HepG2 (cell line): ENCODE data around the gene UGT1A3. TPM values are rescaled to one million over a fixed set of nuclear protein-coding genes. Genes with fewer than 3 reads are reported as not detected.

ENCODE experiments used
- ATAC-seq: fragments of 200-7000 bp; cut with Tn5 transposase; 3 replicates; pipeline ENCODE4 v1.9.1; 2020; ENCODE audit warnings: mild to moderate bottlenecking, moderate library complexity
- BruUV-seq: library from RNA; stranded (reverse); fragments of 400-500 nt; replicated peaks from 2 replicates; lab custom pipeline; 2021; lab: Mats Ljungman, UMichigan
- CTCF ChIA-PET: fragments of 300-600 bp; formaldehyde crosslinking; extraction: SDS; loops from one replicate; lab custom pipeline; 2021; ENCODE audit warnings: low total read pairs, inconsistent platforms, low intra/inter-chr PET ratio; lab: Yijun Ruan, JAX
- POLR2A ChIA-PET: fragments of 350-600 bp; sonication (Branson Sonifier 250); formaldehyde crosslinking; loops from one replicate; lab custom pipeline; 2020; ENCODE audit warnings: antibody characterized with exemption, inconsistent platforms; lab: Yijun Ruan, JAX
- DNase-seq: peaks from one replicate; pipeline ENCODE4 v3.0.0-alpha.2; 2015; ENCODE audit warnings: low spot score
- FAIRE-seq: peaks from 3 replicates; lab custom pipeline; 2011; peaks lifted over from hg19 to GRCh38; lab: Jason Lieb, UNC
- H2AFZ ChIP-seq: one replicate; pipeline ENCODE4 v1.6.1; 2011; ENCODE audit warnings: low read length, inconsistent platforms
- H3K27ac ChIP-seq: fragments of 300-600 bp; 3 replicates; pipeline ENCODE4 v1.8.0; 2011; ENCODE audit warnings: mixed run types, mild to moderate bottlenecking, mixed read lengths, low read length, inconsistent platforms; ENCODE audit not compliant: insufficient read depth; ENCODE audit errors: extremely low read length
- H3K27me3 ChIP-seq, 2 experiments: fragments of 200-600 bp in 1 of 2; 2 replicates in 1 of 2; 3 replicates in 1 of 2; pipeline versions ENCODE4 v1.6.0 to v1.8.0; 2011; ENCODE audit warnings: low read length in 2 of 2, mild to moderate bottlenecking in 2 of 2, moderate library complexity in 2 of 2, inconsistent platforms in 1 of 2; ENCODE audit not compliant: insufficient read depth in 2 of 2, control insufficient read depth in 1 of 2
- H3K36me3 ChIP-seq, 2 experiments: fragments of 200-600 bp in 1 of 2; replicated peaks in 1 of 2; 2 replicates in 1 of 2; 3 replicates in 1 of 2; pipeline versions ENCODE4 v1.5.1 to v1.8.0; 2011; ENCODE audit warnings: low read length in 2 of 2, inconsistent platforms in 1 of 2; ENCODE audit not compliant: insufficient read depth in 2 of 2, control insufficient read depth in 1 of 2
- H3K4me1 ChIP-seq: 2 replicates; pipeline ENCODE4 v1.5.1; 2012; ENCODE audit warnings: low read length, inconsistent platforms; ENCODE audit not compliant: insufficient read depth
- H3K4me2 ChIP-seq: 2 replicates; pipeline ENCODE4 v1.6.0; 2011; ENCODE audit warnings: low read depth, low read length, inconsistent platforms
- H3K4me3 ChIP-seq, 3 experiments: fragments of 200-600 bp in 1 of 3; sonication (generic), shearing (Covaris generic) in 1 of 3; replicated peaks in 1 of 3; 2 replicates each; pipeline ENCODE4 v1.5.1; 2011 to 2016; ENCODE audit warnings: low read length in 3 of 3, inconsistent platforms in 2 of 3, low read depth in 2 of 3, mild to moderate bottlenecking in 2 of 3, control low read depth in 1 of 3, mixed read lengths in 1 of 3; ENCODE audit not compliant: insufficient read depth in 1 of 3
- H3K79me2 ChIP-seq: one replicate; pipeline ENCODE4 v1.6.1; 2011; ENCODE audit warnings: low read length, inconsistent platforms; ENCODE audit not compliant: insufficient read depth
- H3K9ac ChIP-seq: 2 replicates; pipeline ENCODE4 v1.6.0; 2011; ENCODE audit warnings: mild to moderate bottlenecking, low read depth, low read length, inconsistent platforms; ENCODE audit not compliant: insufficient read depth
- H3K9me3 ChIP-seq: 2 replicates; pipeline ENCODE4 v1.5.1; 2012; ENCODE audit warnings: mild to moderate bottlenecking, low read length
- H4K20me1 ChIP-seq: 2 replicates; pipeline ENCODE4 v1.6.0; 2011; ENCODE audit warnings: inconsistent platforms, mild to moderate bottlenecking, low read length, moderate library complexity; ENCODE audit not compliant: insufficient read depth
- ATRX ChIP-seq: sonication (generic); formaldehyde crosslinking; IDR thresholded peaks from 2 replicates; pipeline ENCODE4 v1.4.0; 2020; ENCODE audit warnings: missing genetic modification reagents, borderline replicate concordance
- CEBPZ ChIP-seq: IDR thresholded peaks from 2 replicates; pipeline ENCODE4 v1.6.1; 2012; ENCODE audit warnings: low read length, improper control_type of control experiment
- CHCHD3 ChIP-seq: sonication (generic); formaldehyde crosslinking; IDR thresholded peaks from 2 replicates; pipeline ENCODE4 v1.8.0; 2022; ENCODE audit warnings: mild to moderate bottlenecking, missing genetic modification reagents, moderate library complexity
- GABPA ChIP-seq, 2 experiments: IDR thresholded peaks; 2 replicates each; pipeline ENCODE4 v1.6.1; 2011 to 2016; ENCODE audit warnings: low read depth in 2 of 2, low read length in 1 of 2, missing biosample characterization in 1 of 2, missing genetic modification characterization in 1 of 2
- GMEB2 ChIP-seq: IDR thresholded peaks from 2 replicates; pipeline ENCODE4 v1.6.1; 2016; ENCODE audit warnings: missing biosample characterization, missing genetic modification reagents, low read depth
- RFX1 ChIP-seq: fragments of 450-650 bp; IDR thresholded peaks from 2 replicates; pipeline ENCODE4 v1.6.1; 2017
- WIZ ChIP-seq: sonication (generic); formaldehyde crosslinking; IDR thresholded peaks from 2 replicates; pipeline ENCODE4 v1.5.1; 2020; ENCODE audit warnings: mild to moderate bottlenecking, missing genetic modification reagents
- ZBTB34 ChIP-seq: sonication (generic); formaldehyde crosslinking; IDR thresholded peaks from 2 replicates; pipeline ENCODE4 v1.8.0; 2022; ENCODE audit warnings: mild to moderate bottlenecking, missing genetic modification reagents
- ZNF30 ChIP-seq: sonication (generic); formaldehyde crosslinking; IDR thresholded peaks from 2 replicates; pipeline ENCODE4 v1.5.0; 2020; ENCODE audit warnings: mild to moderate bottlenecking, missing genetic modification reagents
- ZNF564 ChIP-seq: sonication (generic); formaldehyde crosslinking; IDR thresholded peaks from 2 replicates; pipeline ENCODE4 v1.8.1; 2023; ENCODE audit warnings: mild to moderate bottlenecking, missing genetic modification reagents
- WGBS: methylation state at CpG from one replicate; pipeline ENCODE4 v1.1.6; 2017; ENCODE audit warnings: low lambda C conversion rate; 5-methylcytosine and 5-hydroxymethylcytosine counted together
- in situ Hi-C: cut with HindIII; loops from 2 replicates; pipeline ENCODE4 v1.10.0; 2017; ENCODE audit warnings: low pct_unique_long_range_greater_than_20kb; ENCODE audit not compliant: extremely low pct_ligation_motif_present
- intact Hi-C: fragments of 100-400 bp; cut with micrococcal nuclease; formaldehyde crosslinking; loops from one replicate; pipeline ENCODE4 v1.10.0; 2022; ENCODE audit not compliant: unreplicated experiment
- polyA plus RNA-seq, 8 experiments: library from polyadenylated mRNA; depleted of rRNA in 3 of 8; stranded (reverse) in 7 of 8; unstranded in 1 of 8; fragments of >200 nt; fragmentation: Illumina TruSeq in 4 of 8; extraction: Trizol in 4 of 8; gene quantifications; 2 replicates each; pipeline versions ENCODE4 v1.2.1 to v1.2.3, GENCODE V29; 2011 to 2016; ENCODE audit warnings: low read depth in 4 of 8, missing spikeins in 1 of 8, mixed read lengths in 1 of 8; ENCODE audit not compliant: insufficient read depth in 1 of 8
- total RNA-seq, 5 experiments: library from RNA; depleted of rRNA; stranded (reverse); fragments of >200 nt; fragmentation: Illumina TruSeq; extraction: Trizol; gene quantifications; 2 replicates each; pipeline ENCODE4 v1.2.3, GENCODE V29; 2016; ENCODE audit warnings: low read depth in 1 of 5
- TF ChIP-seq, protein P1 (sequence below): sonication (generic); formaldehyde crosslinking; IDR thresholded peaks from 2 replicates; pipeline ENCODE4 v1.8.0; 2022; ENCODE audit warnings: missing genetic modification reagents, low read depth, mild to moderate bottlenecking, borderline replicate concordance
- TF ChIP-seq, protein P2 (sequence below): sonication (generic); formaldehyde crosslinking; IDR thresholded peaks from 2 replicates; pipeline ENCODE4 v1.4.0; 2020; ENCODE audit warnings: missing genetic modification reagents
- TF ChIP-seq, protein P3 (sequence below): sonication (generic); formaldehyde crosslinking; conservative IDR thresholded peaks from 2 replicates; pipeline ENCODE4 v1.8.0; 2022; ENCODE audit warnings: low read depth, missing genetic modification reagents

UGT1A3 gene
- total and polyA plus RNA-seq, 2 of the 13 experiments (the other 11 are each of a cell fraction or from before 2014, with no cell fraction given): not detected

- Histone ChIP-seq H3K27me3 (peaks cover 8 to 29% of the 10 kb centered on the region in 2 experiments), H3K27ac (no peak overlapping the region), H3K9me3 (no peaks in the 10 kb centered on the region), H3K4me2 (no peak overlapping the region), H3K9ac (no peak overlapping the region), H3K79me2 (no peaks in the 10 kb centered on the region), H4K20me1 (no peaks in the 10 kb centered on the region), H3K4me3 (no peak overlapping the region), H3K36me3 (no peaks in the 10 kb centered on the region), H3K4me1 (peaks cover 21% of the 10 kb centered on the region), H2AFZ (no peak overlapping the region)
- no TSS peak for BruUV-seq
- intact Hi-C loops: no loop called here
- ChIA-PET CTCF (no interaction called here), POLR2A (no interaction called here)
- no peak for TF ChIP-seq WIZ (CRISPR knock-in tag)
- TF ChIP-seq, protein P1, sequence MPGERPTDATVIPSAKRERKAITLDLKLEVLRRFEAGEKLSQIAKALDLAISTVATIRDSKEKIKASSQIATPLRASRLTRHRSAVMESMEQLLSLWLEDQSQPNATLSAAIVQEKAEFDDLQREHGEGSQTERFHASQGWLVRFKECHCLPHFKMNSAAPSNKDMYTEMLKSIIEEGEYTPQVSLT (CRISPR knock-in tag): no peak
- TF ChIP-seq ATRX (CRISPR knock-in tag): no peak
- TF ChIP-seq GMEB2 (CRISPR knock-in tag): no peak
- no peak for TF ChIP-seq RFX1
- TF ChIP-seq, protein P2, sequence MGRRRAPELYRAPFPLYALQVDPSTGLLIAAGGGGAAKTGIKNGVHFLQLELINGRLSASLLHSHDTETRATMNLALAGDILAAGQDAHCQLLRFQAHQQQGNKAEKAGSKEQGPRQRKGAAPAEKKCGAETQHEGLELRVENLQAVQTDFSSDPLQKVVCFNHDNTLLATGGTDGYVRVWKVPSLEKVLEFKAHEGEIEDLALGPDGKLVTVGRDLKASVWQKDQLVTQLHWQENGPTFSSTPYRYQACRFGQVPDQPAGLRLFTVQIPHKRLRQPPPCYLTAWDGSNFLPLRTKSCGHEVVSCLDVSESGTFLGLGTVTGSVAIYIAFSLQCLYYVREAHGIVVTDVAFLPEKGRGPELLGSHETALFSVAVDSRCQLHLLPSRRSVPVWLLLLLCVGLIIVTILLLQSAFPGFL (CRISPR knock-in tag): no peak
- TF ChIP-seq ZBTB34 (CRISPR knock-in tag): no peak
- no peak for TF ChIP-seq CEBPZ
- TF ChIP-seq GABPA (IDR thresholded peaks at IDR 0.05; ENCODE audit: low read depth, low read length): no peak
- no peak for TF ChIP-seq GABPA (CRISPR knock-in tag; IDR thresholded peaks at IDR 0.05; ENCODE audit: low read depth)
- no peak for TF ChIP-seq ZNF564 (CRISPR knock-in tag)
- TF ChIP-seq ZNF30: no peak
- TF ChIP-seq, protein P3, sequence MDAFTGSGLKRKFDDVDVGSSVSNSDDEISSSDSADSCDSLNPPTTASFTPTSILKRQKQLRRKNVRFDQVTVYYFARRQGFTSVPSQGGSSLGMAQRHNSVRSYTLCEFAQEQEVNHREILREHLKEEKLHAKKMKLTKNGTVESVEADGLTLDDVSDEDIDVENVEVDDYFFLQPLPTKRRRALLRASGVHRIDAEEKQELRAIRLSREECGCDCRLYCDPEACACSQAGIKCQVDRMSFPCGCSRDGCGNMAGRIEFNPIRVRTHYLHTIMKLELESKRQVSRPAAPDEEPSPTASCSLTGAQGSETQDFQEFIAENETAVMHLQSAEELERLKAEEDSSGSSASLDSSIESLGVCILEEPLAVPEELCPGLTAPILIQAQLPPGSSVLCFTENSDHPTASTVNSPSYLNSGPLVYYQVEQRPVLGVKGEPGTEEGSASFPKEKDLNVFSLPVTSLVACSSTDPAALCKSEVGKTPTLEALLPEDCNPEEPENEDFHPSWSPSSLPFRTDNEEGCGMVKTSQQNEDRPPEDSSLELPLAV (CRISPR knock-in tag): no peak
- no peak for TF ChIP-seq CHCHD3 (CRISPR knock-in tag)
- ATAC-seq (no peak), DNase-seq (no peak), FAIRE-seq (no peak)
- in situ Hi-C loops: no loop called here
- WGBS: 84% methylated on average over 5 of the region's 8 CpGs
Observed at GRCh38 chr2:233821709-233822100, 92.9 kb downstream of the UGT1A3 start.
